Endothelial cell of umbilical vein (primary cell): ENCODE results near the gene MAN2A1. TPM values are rescaled to one million over a fixed set of nuclear protein-coding genes. Genes with fewer than 3 reads are reported as not detected.

ENCODE experiments used
- BruUV-seq: library from RNA; stranded (reverse); fragments of 400-500 nt; replicated peaks from 2 replicates; lab custom pipeline; 2021; lab: Mats Ljungman, UMichigan
- CTCF ChIA-PET: fragments of 300-600, 350-600 bp; sonication (Branson Sonifier 250); formaldehyde crosslinking; loops from one replicate; lab custom pipeline; 2021; ENCODE audit warnings: antibody characterized with exemption, inconsistent platforms; lab: Charles Lee
- POLR2A ChIA-PET: fragments of 300-600, 350-600 bp; sonication (Branson Sonifier 250); formaldehyde crosslinking; loops from one replicate; lab custom pipeline; 2021; ENCODE audit warnings: antibody characterized with exemption, inconsistent platforms; lab: Charles Lee
- DNase-seq: peaks from one replicate; pipeline ENCODE4 v3.0.0-alpha.2; 2011; ENCODE audit warnings: low read depth, low spot score
- FAIRE-seq: peaks from 2 replicates; lab custom pipeline; 2011; peaks lifted over from hg19 to GRCh38; lab: Jason Lieb, UNC
- H2AFZ ChIP-seq: 2 replicates; pipeline ENCODE4 v1.6.0; 2012; ENCODE audit warnings: low read depth, low read length, control low read depth, inconsistent platforms
- H3K27ac ChIP-seq: 2 replicates; pipeline ENCODE4 v1.5.1; 2011; ENCODE audit warnings: low read depth, mild to moderate bottlenecking, control low read depth, low read length, moderate library complexity; ENCODE audit not compliant: insufficient read depth
- H3K27me3 ChIP-seq, 2 experiments: 2 replicates each; pipeline versions ENCODE4 v1.6.0 to v1.6.1; 2011; ENCODE audit warnings: low read length in 2 of 2, mixed read lengths in 1 of 2; ENCODE audit not compliant: control insufficient read depth in 2 of 2, insufficient read depth in 2 of 2
- H3K36me3 ChIP-seq, 2 experiments: 2 replicates in 1 of 2; 3 replicates in 1 of 2; pipeline ENCODE4 v1.5.1; 2011; ENCODE audit warnings: low read length in 2 of 2, mild to moderate bottlenecking in 1 of 2, moderate library complexity in 1 of 2; ENCODE audit not compliant: control insufficient read depth in 2 of 2, insufficient read depth in 2 of 2; ENCODE audit errors: extremely low read depth in 1 of 2
- H3K4me1 ChIP-seq: 3 replicates; pipeline ENCODE4 v1.5.1; 2011; ENCODE audit warnings: mild to moderate bottlenecking, low read length; ENCODE audit not compliant: control insufficient read depth, insufficient read depth; ENCODE audit errors: extremely low read depth
- H3K4me2 ChIP-seq: 2 replicates; pipeline ENCODE4 v1.6.1; 2011; ENCODE audit warnings: low read length, control low read depth, mixed read lengths; ENCODE audit not compliant: insufficient read depth
- H3K4me3 ChIP-seq, 3 experiments: fragments of 200-600 bp in 1 of 3; sonication (generic), shearing (Covaris generic) in 1 of 3; replicated peaks in 1 of 3; 2 replicates each; pipeline ENCODE4 v1.5.1; 2011 to 2016; ENCODE audit warnings: control low read depth in 3 of 3, low read length in 3 of 3, mild to moderate bottlenecking in 2 of 3, inconsistent platforms in 1 of 3, low read depth in 1 of 3, moderate library complexity in 1 of 3; ENCODE audit not compliant: insufficient read depth in 1 of 3
- H3K79me2 ChIP-seq: 2 replicates; pipeline ENCODE4 v1.6.0; 2012; ENCODE audit warnings: low read length, inconsistent platforms; ENCODE audit not compliant: control insufficient read depth, insufficient read depth
- H3K9ac ChIP-seq: replicated peaks from 2 replicates; pipeline ENCODE3; 2011; ENCODE audit warnings: low read length, control low read depth; ENCODE audit not compliant: insufficient read depth; ENCODE audit errors: extremely low read depth
- H3K9me1 ChIP-seq: replicated peaks from 3 replicates; pipeline ENCODE4 v1.6.0; 2011; ENCODE audit warnings: mild to moderate bottlenecking, low read length; ENCODE audit not compliant: control insufficient read depth, insufficient read depth; ENCODE audit errors: extremely low read depth
- H3K9me3 ChIP-seq: replicated peaks from 2 replicates; pipeline ENCODE4 v1.5.1; 2012; ENCODE audit warnings: low read length, inconsistent platforms; ENCODE audit not compliant: control insufficient read depth, insufficient read depth
- H4K20me1 ChIP-seq: replicated peaks from 2 replicates; pipeline ENCODE3; 2011; ENCODE audit warnings: mild to moderate bottlenecking, low read length; ENCODE audit not compliant: control insufficient read depth, insufficient read depth; ENCODE audit errors: extremely low read depth
- EZH2 ChIP-seq: IDR thresholded peaks from 2 replicates; pipeline ENCODE4 v1.6.1; 2012; ENCODE audit warnings: borderline replicate concordance, low read depth, mild to moderate bottlenecking, moderate library complexity, low read length, inconsistent platforms; ENCODE audit not compliant: severe bottlenecking
- FOS ChIP-seq: IDR thresholded peaks from 2 replicates; pipeline ENCODE4 v1.6.1; 2011; ENCODE audit warnings: mild to moderate bottlenecking, low read length, moderate library complexity, borderline replicate concordance; ENCODE audit not compliant: insufficient read depth
- GATA2 ChIP-seq: IDR thresholded peaks from 2 replicates; pipeline ENCODE4 v1.7.0; 2011; ENCODE audit warnings: low read depth, mild to moderate bottlenecking, moderate library complexity, mixed read lengths, low read length; ENCODE audit not compliant: insufficient read length, insufficient read depth
- JUN ChIP-seq: IDR thresholded peaks from 2 replicates; pipeline ENCODE4 v1.6.1; 2011; ENCODE audit warnings: borderline replicate concordance, low read depth; ENCODE audit not compliant: insufficient read length, insufficient read depth
- MAX ChIP-seq: IDR thresholded peaks from 2 replicates; pipeline ENCODE4 v1.6.1; 2011; ENCODE audit not compliant: insufficient read depth, insufficient read length
- MYC ChIP-seq: IDR thresholded peaks from one replicate; pipeline ENCODE4 v1.6.1; 2011; ENCODE audit warnings: mild to moderate bottlenecking, low read depth, low read length
- POLR2A ChIP-seq: IDR thresholded peaks from 2 replicates; pipeline ENCODE4 v1.6.1; 2012; ENCODE audit warnings: low read depth, mild to moderate bottlenecking, control low read depth, low read length
- POLR2AphosphoS5 ChIP-seq: IDR thresholded peaks from 2 replicates; pipeline ENCODE4 v1.6.1; 2012; ENCODE audit warnings: low read depth, mild to moderate bottlenecking, control low read depth, low read length, moderate library complexity; ENCODE audit not compliant: insufficient read depth
- dilution Hi-C: fragments of 300-500 bp; cut with MboI; formaldehyde crosslinking; loops from one replicate; pipeline ENCODE4 v1.15.0; 2019; ENCODE audit warnings: low sequenced_read_pairs; ENCODE audit not compliant: extremely low pct_ligation_motif_present
- intact Hi-C: fragments of 100-400 bp; cut with micrococcal nuclease; formaldehyde crosslinking; loops from one replicate; pipeline ENCODE4 v1.10.0; 2022
- polyA plus RNA-seq, 4 experiments: library from polyadenylated mRNA; depleted of rRNA in 3 of 4; stranded (reverse) in 3 of 4; unstranded in 1 of 4; fragments of >200 nt; gene quantifications; 2 replicates each; pipeline versions ENCODE4 v1.2.1 to v1.2.3, GENCODE V29; 2011 to 2012; ENCODE audit warnings: missing spikeins in 1 of 4
- total RNA-seq: library from RNA; stranded (reverse); gene quantifications from 2 replicates; pipeline ENCODE4 v1.2.3, GENCODE V29; 2021
- TF ChIP-seq, protein P1 (sequence below), 2 donors: IDR thresholded peaks; 1 replicate in 1 of 2; 2 replicates in 1 of 2; pipeline ENCODE4 v1.5.1; 2011; ENCODE audit warnings: low read length in 2 of 2, mild to moderate bottlenecking in 2 of 2, moderate library complexity in 2 of 2, control low read depth in 1 of 2, inconsistent platforms in 1 of 2, low read depth in 1 of 2; ENCODE audit not compliant: insufficient read depth in 1 of 2; ENCODE audit errors: extremely low read depth in 1 of 2

The MAN2A1 gene
- total and polyA plus RNA-seq, 2 donors (not counting 3 experiments of a cell fraction or from before 2014, with no cell fraction given) = 20.8 to 54.8 TPM

DNA sequence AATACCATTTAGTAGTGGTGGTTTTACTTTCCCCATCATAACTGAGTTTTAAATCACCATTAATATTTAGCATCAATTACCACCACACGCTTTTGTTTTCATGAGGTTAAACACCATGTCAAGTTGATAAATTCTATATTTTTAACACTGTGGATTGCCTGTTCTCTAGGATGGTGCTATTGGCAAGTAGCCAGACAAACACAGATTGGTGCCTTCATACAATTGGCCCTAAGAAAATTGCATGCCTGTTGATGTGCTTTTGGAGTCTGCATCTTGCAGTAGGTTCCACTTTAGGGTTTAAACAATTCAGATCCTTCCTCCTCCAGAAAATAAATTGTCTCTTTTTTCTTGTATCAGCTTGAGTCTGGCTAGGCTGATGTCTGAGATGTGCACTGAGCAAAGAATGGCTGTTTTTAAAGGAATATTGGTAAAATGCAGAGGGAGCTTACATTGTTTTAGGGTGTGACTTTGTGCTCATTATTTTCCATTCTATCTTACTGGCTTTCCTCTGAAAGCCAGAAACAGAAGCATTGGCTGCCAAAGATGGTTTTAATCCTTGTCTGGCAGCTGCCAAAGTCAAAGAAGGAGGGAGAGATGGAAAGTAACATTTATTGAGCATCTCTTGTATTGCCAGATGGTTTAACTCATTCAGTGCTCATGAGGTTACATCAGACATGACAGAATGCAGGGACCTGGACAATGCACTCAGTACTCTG is 19.6 kb upstream of the MAN2A1 start:
- ChIA-PET POLR2A (no interaction called here), CTCF (no interaction called here)
- TF ChIP-seq GATA2 (no peak), EZH2 (no peak), FOS (no peak), JUN (no peak), MAX (no peak), POLR2A (no peak), POLR2AphosphoS5 (no peak), MYC (no peak)
- TF ChIP-seq, protein P1, sequence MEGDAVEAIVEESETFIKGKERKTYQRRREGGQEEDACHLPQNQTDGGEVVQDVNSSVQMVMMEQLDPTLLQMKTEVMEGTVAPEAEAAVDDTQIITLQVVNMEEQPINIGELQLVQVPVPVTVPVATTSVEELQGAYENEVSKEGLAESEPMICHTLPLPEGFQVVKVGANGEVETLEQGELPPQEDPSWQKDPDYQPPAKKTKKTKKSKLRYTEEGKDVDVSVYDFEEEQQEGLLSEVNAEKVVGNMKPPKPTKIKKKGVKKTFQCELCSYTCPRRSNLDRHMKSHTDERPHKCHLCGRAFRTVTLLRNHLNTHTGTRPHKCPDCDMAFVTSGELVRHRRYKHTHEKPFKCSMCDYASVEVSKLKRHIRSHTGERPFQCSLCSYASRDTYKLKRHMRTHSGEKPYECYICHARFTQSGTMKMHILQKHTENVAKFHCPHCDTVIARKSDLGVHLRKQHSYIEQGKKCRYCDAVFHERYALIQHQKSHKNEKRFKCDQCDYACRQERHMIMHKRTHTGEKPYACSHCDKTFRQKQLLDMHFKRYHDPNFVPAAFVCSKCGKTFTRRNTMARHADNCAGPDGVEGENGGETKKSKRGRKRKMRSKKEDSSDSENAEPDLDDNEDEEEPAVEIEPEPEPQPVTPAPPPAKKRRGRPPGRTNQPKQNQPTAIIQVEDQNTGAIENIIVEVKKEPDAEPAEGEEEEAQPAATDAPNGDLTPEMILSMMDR (IDR thresholded peaks at IDR 0.05; ENCODE audit: extremely low read depth in 1 of 2, insufficient read depth in 1 of 2, low read depth in 1 of 2, low read length in 2 of 2) = no peak
- FAIRE-seq (no peak), DNase-seq (no peak)
- H3K27me3 ChIP-seq = peaks cover 2 to 3% of the 10 kb centered on the region in 2 experiments
- H3K4me1 ChIP-seq = peaks cover 17% of the 10 kb centered on the region
- H3K79me2 ChIP-seq = no peaks in the 10 kb centered on the region
- H3K4me3 ChIP-seq = no peak overlapping the region
- H4K20me1 ChIP-seq = no peaks in the 10 kb centered on the region
- H3K4me2 ChIP-seq = no peak overlapping the region
- no peak overlapping the region for H2AFZ ChIP-seq
- dilution Hi-C loops (no loop called here), intact Hi-C loops (no loop called here)
- no peak overlapping the region for H3K27ac ChIP-seq
- no TSS peak for BruUV-seq
- no peaks in the 10 kb centered on the region for H3K36me3 ChIP-seq
- no peak overlapping the region for H3K9ac ChIP-seq
- no peaks in the 10 kb centered on the region for H3K9me3 ChIP-seq
- no peaks in the 10 kb centered on the region for H3K9me1 ChIP-seq
